Transverse colon (tissue), 4 donors: ENCODE measurements around the gene SOX8. TPM values are rescaled to one million over a fixed set of nuclear protein-coding genes. Genes with fewer than 3 reads are reported as not detected.

Experiments used
- DNase-seq: peaks from one replicate; pipeline ENCODE4 v3.0.0-alpha.2; 2019
- H3K27ac ChIP-seq, 4 donors: fragments of 200-600 bp; sonication (generic); 2 replicates each; pipeline ENCODE4 v1.5.1; 2016 to 2018; ENCODE audit warnings: inconsistent platforms in 4 of 4
- H3K27me3 ChIP-seq: fragments of 200-600 bp; sonication (generic); 2 replicates; pipeline ENCODE4 v1.5.1; 2017; ENCODE audit warnings: inconsistent platforms
- H3K36me3 ChIP-seq, 4 donors: fragments of 200-600 bp; sonication (generic); 2 replicates each; pipeline ENCODE4 v1.5.1; 2017 to 2019; ENCODE audit warnings: inconsistent platforms in 4 of 4
- H3K4me1 ChIP-seq, 4 donors: fragments of 200-600 bp; sonication (generic); 2 replicates each; pipeline ENCODE4 v1.5.1; 2017 to 2020; ENCODE audit warnings: inconsistent platforms in 4 of 4
- H3K4me3 ChIP-seq, 4 donors: fragments of 200-600 bp; sonication (generic); 1 replicate in 1 of 4; 2 replicates in 3 of 4; pipeline versions ENCODE4 v1.5.1 to v1.6.1; 2017 to 2019; ENCODE audit warnings: inconsistent platforms in 4 of 4
- H3K9me3 ChIP-seq, 2 donors: fragments of 200-600 bp; sonication (generic); 2 replicates each; pipeline ENCODE4 v1.5.1; 2017 to 2019; ENCODE audit warnings: inconsistent platforms in 2 of 2
- CTCF ChIP-seq, 5 experiments: fragments of 200-600 bp in 3 of 5; fragments of 450-650 bp in 2 of 5; sonication (generic) in 3 of 5; IDR thresholded peaks; 1 replicate in 2 of 5; 2 replicates in 3 of 5; pipeline ENCODE4 v1.5.1; 2016 to 2017; ENCODE audit warnings: antibody characterized with exemption in 5 of 5, inconsistent platforms in 3 of 5, mild to moderate bottlenecking in 2 of 5, moderate library complexity in 1 of 5
- EP300 ChIP-seq: sonication (generic); formaldehyde crosslinking; IDR thresholded peaks from one replicate; pipeline ENCODE4 v1.6.1; 2017; ENCODE audit warnings: antibody characterized with exemption, low read depth
- POLR2A ChIP-seq: fragments of 450-650 bp; IDR thresholded peaks from one replicate; pipeline ENCODE4 v1.6.1; 2016; ENCODE audit warnings: antibody characterized with exemption, mild to moderate bottlenecking, moderate library complexity
- POLR2AphosphoS5 ChIP-seq, 3 donors: sonication (generic); formaldehyde crosslinking; IDR thresholded peaks; one replicate each; pipeline ENCODE4 v1.6.1; 2016; ENCODE audit warnings: antibody characterized with exemption in 3 of 3
- WGBS, 2 donors: methylation state at CpG; one replicate each; pipeline ENCODE4 v1.1.5; 2018; ENCODE audit warnings: low coverage in 1 of 2; 5-methylcytosine and 5-hydroxymethylcytosine counted together
- in situ Hi-C, 4 donors: fragments of 200-750 bp; cut with MboI; loops; one replicate each; pipeline versions ENCODE4 v1.15.0 to v1.15.1; 2017; ENCODE audit warnings: low sequenced_read_pairs in 3 of 4, low pct_ligation_motif_present in 1 of 4, low pct_unique_long_range_greater_than_20kb in 1 of 4
- intact Hi-C: fragments of 100-400 bp; cut with DNase I; formaldehyde crosslinking; loops from one replicate; pipeline ENCODE4 v1.15.1; 2023; ENCODE audit warnings: low total_unique reads
- total RNA-seq, 4 donors: library from RNA; depleted of rRNA; stranded (reverse); fragments of >200 nt; gene quantifications; one replicate each; pipeline ENCODE4 v1.1.0, GENCODE V29; 2016

SOX8 gene
- total RNA-seq, 4 donors from 2014 or later: 0.37 to 1.9 (median 0.50) TPM

- in situ Hi-C loops (no loop called here), intact Hi-C loops (no loop called here)
- Histone ChIP-seq H3K27me3 (no peaks in the 10 kb centered on the region), H3K9me3 (no peaks in the 10 kb centered on the region), H3K4me3 (no peak overlapping the region), H3K27ac (no peak overlapping the region), H3K36me3 (no peaks in the 10 kb centered on the region), H3K4me1 (peaks cover 0 to 22% (median 7%) of the 10 kb centered on the region in 4 donors)
- 90 to 91% methylated on average over 9 to 22 of the region's 22 CpGs for WGBS, 2 donors
- DNase-seq: no peak
- TF ChIP-seq POLR2AphosphoS5 (IDR thresholded peaks at IDR 0.05) (no peak), EP300 (no peak)
These were observed 19.2 kb upstream of the SOX8 start for GRCh38 chr16:962366-962765.

- in situ Hi-C loops: no loop called here
- no peak for DNase-seq
- H3K27ac ChIP-seq: peak overlapping the region; percentile 48 to 70 (median 57)
- H3K9me3 ChIP-seq: no peaks in the 10 kb centered on the region
- TF ChIP-seq EP300: no peak
- no peak for TF ChIP-seq CTCF (IDR thresholded peaks at IDR 0.05)
- TF ChIP-seq POLR2AphosphoS5 (IDR thresholded peaks at IDR 0.05): no peak
- no peak for TF ChIP-seq POLR2A
- 89% methylated on average over 23 of the region's 23 CpGs; no CpG with 5 or more reads in 1 of the 2 donors for WGBS, 2 donors
- H3K4me3 ChIP-seq: peak overlapping the region in 1 of 4 donors; percentile 35
- no peaks in the 10 kb centered on the region for H3K36me3 ChIP-seq
- intact Hi-C loops: no loop called here
- H3K4me1 ChIP-seq: peaks cover 0 to 22% (median 7%) of the 10 kb centered on the region in 4 donors
- no peaks in the 10 kb centered on the region for H3K27me3 ChIP-seq
These were observed 18.4 kb upstream of the SOX8 start for GRCh38 chr16:962901-963814.

- TF ChIP-seq POLR2A: no peak
- TF ChIP-seq EP300: no peak
- TF ChIP-seq CTCF (IDR thresholded peaks at IDR 0.05): no peak
- no peak for TF ChIP-seq POLR2AphosphoS5 (IDR thresholded peaks at IDR 0.05)
- Histone ChIP-seq H3K27me3 (no peaks in the 10 kb centered on the region), H3K4me1 (peaks cover 0 to 22% (median 7%) of the 10 kb centered on the region in 4 donors), H3K36me3 (no peaks in the 10 kb centered on the region), H3K27ac (peak overlapping the region; percentile 48 to 70 (median 57)), H3K4me3 (peak overlapping the region in 3 of 4 donors; percentile 9 to 35 (median 24)), H3K9me3 (no peaks in the 10 kb centered on the region)
- in situ Hi-C loops: no loop called here
- intact Hi-C loops: no loop called here
- 24 to 29% methylated on average over 2 to 17 of the region's 17 CpGs for WGBS, 2 donors
- DNase-seq: peak; percentile 33
These were observed 17.7 kb upstream of the SOX8 start for GRCh38 chr16:963913-964312.

GRCh38 chr16:964356-965035 lies 17.1 kb upstream of the SOX8 start:
- Histone ChIP-seq H3K27ac (peak overlapping the region; percentile 48 to 70 (median 57)), H3K27me3 (no peaks in the 10 kb centered on the region), H3K36me3 (no peaks in the 10 kb centered on the region), H3K4me1 (peaks cover 5 to 25% (median 9%) of the 10 kb centered on the region in 4 donors), H3K4me3 (peak overlapping the region in 3 of 4 donors; percentile 9 to 35 (median 24)), H3K9me3 (no peaks in the 10 kb centered on the region)
- peak; percentile 36 for DNase-seq
- no peak for TF ChIP-seq CTCF (IDR thresholded peaks at IDR 0.05)
- no peak for TF ChIP-seq POLR2AphosphoS5 (IDR thresholded peaks at IDR 0.05)
- no peak for TF ChIP-seq EP300
- TF ChIP-seq POLR2A: no peak
- 47 to 56% methylated on average over 7 to 27 of the region's 27 CpGs for WGBS, 2 donors
- intact Hi-C loops: no loop called here
- in situ Hi-C loops: no loop called here
